Stimulated activated CD4-positive, alpha-beta T cell treated with anti-CD3 and anti-CD28 coated beads, Interleukin-1b, Interleukin-23, amount 100 ng/mL, for 24 hours (primary cell): ENCODE results near the gene ALDH1A2.
"Not testable (repeated sequence)": the region's sequence is repeated elsewhere in the genome, so short reads cannot be mapped to it uniquely, and the experiment has no call there.

ENCODE experiments used
- DNase-seq, 4 experiments: peaks; one replicate each; pipeline ENCODE4 v3.0.0-alpha.2; 2020; ENCODE audit warnings: low read depth in 4 of 4, low spot score in 1 of 4

ALDH1A2 gene

DNA sequence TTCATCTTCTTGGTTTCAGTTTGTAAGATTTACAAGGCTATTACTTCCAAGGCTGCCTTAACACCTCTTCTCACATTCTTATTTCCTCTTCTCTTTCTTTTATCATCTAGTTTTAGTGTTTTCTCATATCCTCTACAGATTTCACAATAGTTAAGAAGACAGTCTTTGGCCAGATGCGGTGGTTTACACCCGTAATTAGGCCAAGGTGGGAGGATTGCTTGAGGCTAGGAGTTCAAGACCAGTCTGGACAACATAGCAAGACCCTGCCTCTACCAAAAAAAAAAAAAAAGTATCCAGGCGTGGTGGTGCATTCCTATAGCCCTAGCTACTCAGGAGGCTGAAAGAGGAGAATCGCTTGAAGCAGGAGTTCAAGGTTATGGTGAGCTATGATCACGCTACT is 3.5 kb upstream of the ALDH1A2 start:
- DNase-seq: no peak

DNA sequence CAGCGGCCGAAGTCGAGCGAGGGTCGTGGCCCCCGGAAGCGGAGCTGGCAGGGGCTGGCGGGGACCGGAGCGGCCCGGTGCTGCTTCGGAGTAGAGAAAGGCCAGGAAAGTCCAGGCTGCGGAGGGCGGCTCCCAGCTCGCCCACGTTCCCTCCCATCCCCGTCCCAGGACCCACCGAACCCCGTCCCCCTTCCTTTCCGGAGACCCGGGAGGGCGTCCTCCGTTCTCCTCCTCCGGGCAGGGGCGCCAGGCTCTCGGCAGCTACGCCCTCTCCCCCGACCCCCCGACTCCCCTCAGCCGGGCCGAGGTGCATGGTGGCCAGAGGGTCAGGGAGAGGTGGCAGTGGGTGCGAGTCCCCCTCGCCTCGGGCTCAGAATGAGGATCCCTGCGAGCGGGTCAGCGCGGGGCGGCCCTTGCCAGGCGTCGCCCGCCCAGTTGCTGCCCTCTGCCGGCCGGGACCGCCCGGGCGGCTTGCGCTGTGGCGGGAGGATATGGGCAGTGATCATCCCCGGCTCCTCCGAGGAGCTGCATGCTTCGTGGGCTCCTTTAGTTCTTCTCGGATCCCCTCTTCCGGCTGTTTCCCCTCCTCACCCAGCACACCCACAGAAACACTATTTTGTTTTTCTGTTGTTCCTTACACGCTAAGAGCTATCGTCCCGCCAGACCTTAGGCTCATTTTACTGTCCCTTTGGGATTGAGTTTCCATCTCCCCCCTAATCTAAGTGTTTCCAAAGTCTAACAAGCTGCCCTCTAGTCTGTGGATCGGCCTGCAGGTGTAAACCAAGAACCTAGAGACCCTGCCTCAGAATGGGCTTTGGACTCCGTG is 744 bp upstream of the ALDH1A2 start:
- peak in 3 of 4 experiments; percentile 6 to 28 (median 25) for DNase-seq

DNA sequence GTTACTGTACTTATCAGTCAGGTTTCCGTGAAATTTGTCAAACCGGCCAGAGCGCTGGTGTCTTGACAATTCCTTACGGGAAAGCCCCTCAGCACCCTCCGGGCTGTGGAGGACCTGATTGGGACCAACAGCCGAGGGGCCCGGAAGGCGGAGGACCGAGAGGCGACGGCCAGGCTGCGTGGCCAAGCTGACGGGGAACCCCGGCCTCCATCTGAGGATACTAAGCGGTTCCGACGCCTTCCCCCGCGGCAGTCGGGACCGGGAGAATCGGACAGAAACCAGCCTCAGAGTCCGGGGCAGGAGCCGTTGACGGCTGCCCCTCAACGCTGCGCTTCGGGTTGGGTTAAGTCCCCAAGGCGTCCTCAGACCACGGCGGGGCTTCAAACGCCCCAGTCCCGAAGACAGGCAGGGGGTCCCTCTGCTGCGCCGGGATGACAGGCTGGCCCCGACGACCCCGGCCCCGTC is 499 bp downstream of the ALDH1A2 start:
- no peak for DNase-seq

- DNase-seq: no peak
These were observed 1.2 kb downstream of the ALDH1A2 start for GRCh38 chr15:58064082-58064979.

DNA sequence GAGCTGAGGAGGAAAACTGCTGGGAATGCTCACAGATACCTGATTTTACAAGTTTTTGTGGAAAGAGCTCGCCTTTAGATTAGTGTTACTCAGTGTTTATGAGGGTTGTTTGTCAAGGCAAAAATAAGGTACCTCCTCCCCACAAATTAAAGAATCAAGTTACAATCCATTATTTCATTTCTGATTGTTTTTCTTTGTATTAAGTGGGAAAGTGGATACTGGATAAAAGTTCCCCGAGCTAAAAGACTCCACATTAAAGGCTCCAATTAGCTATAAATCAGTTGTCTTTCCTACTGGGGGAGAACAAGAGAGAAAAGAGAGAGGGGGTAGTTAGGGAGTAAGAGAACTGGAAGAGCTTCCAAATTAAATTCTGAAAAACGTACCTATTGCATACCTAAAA is 1.9 kb downstream of the ALDH1A2 start:
- DNase-seq: no peak

GRCh38 chr15:58062983-58063382 is 2.5 kb downstream of the ALDH1A2 start:
- no peak for DNase-seq

GRCh38 chr15:58062175-58062574 is 3.3 kb downstream of the ALDH1A2 start:
- DNase-seq: no peak

- no peak for DNase-seq
These were observed 4.9 kb downstream of the ALDH1A2 start for GRCh38 chr15:58060575-58060974.

GRCh38 chr15:58058729-58059128 is 6.8 kb downstream of the ALDH1A2 start:
- DNase-seq: no peak

GRCh38 chr15:58058073-58058472 is 7.4 kb downstream of the ALDH1A2 start:
- DNase-seq: no peak

- no peak for DNase-seq
These were observed 8.0 kb downstream of the ALDH1A2 start for GRCh38 chr15:58057559-58057958.

DNA sequence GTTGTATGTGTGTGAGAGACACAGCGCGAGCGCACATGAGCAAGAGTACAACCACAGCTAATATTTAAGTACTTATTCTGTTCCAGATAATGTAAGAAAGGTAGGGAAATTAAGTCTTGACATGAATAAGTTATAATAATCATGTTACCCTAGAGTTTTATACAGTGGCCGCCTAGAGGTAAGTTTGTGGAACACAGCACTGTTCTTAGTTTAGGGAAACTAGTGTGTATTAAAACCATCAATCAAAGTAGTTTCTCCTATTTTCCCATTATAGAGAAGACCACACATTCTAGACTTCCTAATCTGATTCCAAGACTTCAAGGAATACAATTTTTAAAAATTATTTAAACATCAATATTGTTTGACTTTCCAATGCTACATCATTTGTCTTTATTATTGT is 9.5 kb downstream of the ALDH1A2 start:
- no peak for DNase-seq

DNA sequence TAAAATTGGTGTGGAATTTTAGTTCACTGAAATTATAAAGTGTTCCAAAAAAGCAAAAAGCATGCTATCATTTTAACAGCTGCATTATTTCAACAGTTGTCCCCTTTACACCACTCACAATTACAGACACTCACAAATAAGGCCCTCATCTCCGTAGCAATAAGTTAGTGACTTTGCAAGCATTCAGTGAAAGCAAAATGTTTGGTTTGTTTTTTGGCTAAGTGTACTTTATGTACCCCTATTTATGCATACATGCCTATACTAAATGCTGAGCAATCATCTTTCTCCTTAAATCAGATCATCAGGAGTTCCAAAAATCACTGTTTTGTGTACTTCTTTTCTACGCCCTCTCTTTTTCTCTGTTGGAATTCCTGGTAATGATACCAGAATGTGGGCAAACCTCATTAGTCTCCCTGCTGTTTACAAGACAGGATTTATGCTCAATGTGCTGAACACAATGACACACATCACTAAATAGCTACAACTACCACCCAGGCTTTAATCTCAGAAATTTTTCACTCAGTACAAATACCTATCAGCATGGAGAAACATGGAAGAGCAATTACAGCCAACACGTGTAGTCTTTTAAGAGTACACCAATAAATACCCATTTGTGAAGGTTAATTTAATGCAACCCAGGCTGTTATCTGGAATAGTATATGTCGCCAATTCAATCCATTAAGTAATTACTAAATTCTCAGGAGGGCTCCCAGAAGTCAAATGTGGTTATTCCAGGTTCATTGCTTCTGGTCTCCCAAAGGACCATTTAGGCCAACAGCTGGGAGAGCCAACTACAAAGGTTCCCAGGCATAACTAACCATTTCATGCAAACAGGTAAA is 12.0 kb downstream of the ALDH1A2 start:
- DNase-seq: no peak

GRCh38 chr15:58052334-58052733 is 13.2 kb downstream of the ALDH1A2 start:
- no peak for DNase-seq

DNA sequence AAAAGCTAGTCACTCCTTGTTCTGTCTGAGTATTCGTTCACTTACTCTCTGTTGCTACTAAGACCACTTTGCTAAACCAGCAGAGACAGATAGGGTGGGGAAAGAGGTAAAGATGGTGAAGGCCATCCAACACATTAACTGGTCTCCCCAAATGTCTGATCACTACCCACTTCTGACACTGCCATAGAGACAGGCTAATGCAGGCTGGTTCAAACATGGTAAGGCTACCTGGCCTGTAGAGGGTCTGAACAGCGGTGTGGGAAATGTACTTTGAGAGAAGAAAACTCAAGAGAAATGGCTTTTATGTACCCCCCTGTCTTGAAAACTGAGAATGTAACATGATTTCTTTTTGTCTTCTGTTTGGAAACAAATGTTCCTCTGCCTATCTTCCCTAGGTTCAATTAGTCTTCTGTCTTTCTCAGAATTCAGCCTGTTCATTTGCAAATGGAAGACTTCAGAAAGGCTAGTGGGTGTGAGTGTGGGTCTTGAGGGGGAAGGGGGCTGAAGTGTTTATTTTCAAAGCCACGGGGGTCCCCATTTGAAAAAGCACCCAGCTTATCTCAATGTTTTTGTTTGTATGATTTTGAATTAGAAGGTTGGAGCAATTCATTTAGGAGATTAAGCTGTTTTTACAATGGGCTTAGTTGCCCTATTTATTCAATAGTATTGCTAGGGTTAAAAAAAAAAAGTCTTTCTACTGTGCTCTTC is 15.8 kb downstream of the ALDH1A2 start:
- DNase-seq: no peak

DNA sequence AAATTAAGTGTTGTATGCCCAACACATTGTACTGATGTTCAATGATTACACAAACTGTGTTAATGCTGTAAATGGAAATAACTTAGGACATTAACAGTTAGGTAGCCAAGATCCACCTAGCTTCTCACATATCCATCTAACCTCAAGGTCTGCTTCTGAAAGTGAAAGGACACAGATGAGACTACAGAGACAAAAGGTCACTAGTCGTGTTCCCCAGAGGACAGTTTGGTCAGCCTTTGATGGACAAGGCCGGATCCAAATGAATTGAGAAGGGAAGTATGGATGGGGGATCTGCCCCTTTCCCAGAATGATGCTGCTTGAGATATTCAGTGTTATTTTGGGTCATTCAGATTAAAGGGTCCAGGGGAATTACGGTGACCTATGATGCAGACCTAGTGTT is 17.2 kb downstream of the ALDH1A2 start:
- no peak for DNase-seq

DNA sequence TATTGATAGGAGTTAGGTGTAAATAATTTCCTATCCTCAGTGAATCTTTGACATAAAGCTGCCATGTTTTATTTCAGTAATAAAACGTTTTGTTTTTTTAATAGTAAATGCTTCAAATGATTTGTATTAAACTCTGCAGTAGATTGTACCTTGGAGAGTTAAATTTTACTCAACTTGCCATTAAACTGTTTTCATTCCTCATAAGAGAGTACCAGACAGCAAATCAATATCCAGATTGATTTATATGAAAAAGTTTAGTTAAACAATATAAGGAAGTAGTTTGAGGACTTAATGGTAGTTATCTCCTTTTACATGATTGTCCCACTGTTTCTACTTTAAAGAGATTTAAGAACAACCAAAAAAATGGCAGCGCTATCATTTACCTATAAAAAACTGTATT is 18.4 kb downstream of the ALDH1A2 start:
- no peak for DNase-seq

- no peak for DNase-seq
These were observed 19.0 kb downstream of the ALDH1A2 start for GRCh38 chr15:58046467-58046866.

DNA sequence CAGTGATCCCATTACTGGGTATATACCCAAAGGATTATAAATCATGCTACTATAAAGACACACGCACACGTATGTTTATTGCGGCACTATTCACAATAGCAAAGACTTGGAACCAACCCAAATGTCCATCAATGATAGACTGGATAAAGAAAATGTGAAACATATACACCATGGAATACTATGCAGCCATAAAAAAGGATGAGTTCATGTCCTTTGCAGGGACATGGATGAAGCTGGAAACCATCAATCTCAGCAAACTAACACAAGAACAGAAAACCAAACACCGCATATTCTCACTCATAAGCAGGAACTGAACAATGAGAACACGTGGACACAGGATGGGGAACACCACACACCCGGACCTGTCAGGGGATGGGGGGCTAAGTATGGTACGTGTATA is 20.1 kb downstream of the ALDH1A2 start:
- DNase-seq: not testable (repeated sequence)

- DNase-seq: no peak
These were observed 21.0 kb downstream of the ALDH1A2 start for GRCh38 chr15:58044551-58044950.
